OCI-LY7 (cell line): ENCODE data around the gene IL21R.

Source experiments
- EZH2phosphoT487 ChIP-seq: fragments of 200-600 bp; sonication (generic); IDR thresholded peaks from 2 replicates; pipeline ENCODE4 v1.6.1; 2018; ENCODE audit warnings: low read depth, borderline replicate concordance, mild to moderate bottlenecking, mixed run types, antibody characterized with exemption, low read length, moderate library complexity, mixed read lengths
- TF ChIP-seq, protein P1 (sequence below): fragments of 200-600 bp; sonication (generic); conservative IDR thresholded peaks from 2 replicates; pipeline ENCODE4 v1.5.1; 2014; ENCODE audit warnings: mild to moderate bottlenecking, antibody characterized with exemption, low read length, moderate library complexity, mixed read lengths

DNA sequence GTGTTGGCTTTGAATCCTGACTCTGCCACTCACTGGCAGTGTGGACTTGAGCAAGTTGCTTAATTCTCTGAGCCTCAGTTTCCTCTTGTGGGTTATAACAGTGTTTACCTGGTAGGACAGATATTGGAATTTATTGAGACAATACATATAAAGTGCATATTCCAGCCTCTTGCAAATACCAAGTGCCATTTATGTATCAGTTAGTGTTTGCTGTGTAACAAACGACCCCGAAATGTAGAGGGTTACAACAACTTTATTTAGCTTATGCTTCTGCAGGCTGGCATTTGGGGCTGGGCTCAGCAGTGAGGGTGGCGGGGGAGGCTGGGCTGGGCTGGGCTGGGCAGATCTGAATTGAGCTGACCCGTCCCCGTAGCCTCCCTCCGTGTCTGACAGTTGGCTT, 42.4 kb upstream of the IL21R start:
- TF ChIP-seq, protein P1, sequence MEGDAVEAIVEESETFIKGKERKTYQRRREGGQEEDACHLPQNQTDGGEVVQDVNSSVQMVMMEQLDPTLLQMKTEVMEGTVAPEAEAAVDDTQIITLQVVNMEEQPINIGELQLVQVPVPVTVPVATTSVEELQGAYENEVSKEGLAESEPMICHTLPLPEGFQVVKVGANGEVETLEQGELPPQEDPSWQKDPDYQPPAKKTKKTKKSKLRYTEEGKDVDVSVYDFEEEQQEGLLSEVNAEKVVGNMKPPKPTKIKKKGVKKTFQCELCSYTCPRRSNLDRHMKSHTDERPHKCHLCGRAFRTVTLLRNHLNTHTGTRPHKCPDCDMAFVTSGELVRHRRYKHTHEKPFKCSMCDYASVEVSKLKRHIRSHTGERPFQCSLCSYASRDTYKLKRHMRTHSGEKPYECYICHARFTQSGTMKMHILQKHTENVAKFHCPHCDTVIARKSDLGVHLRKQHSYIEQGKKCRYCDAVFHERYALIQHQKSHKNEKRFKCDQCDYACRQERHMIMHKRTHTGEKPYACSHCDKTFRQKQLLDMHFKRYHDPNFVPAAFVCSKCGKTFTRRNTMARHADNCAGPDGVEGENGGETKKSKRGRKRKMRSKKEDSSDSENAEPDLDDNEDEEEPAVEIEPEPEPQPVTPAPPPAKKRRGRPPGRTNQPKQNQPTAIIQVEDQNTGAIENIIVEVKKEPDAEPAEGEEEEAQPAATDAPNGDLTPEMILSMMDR = no peak
- no peak for TF ChIP-seq EZH2phosphoT487
